Muscle of arm (tissue), 14 donors: ENCODE data around the gene INPP5A. TPM values are rescaled to one million over a fixed set of nuclear protein-coding genes. Genes with fewer than 3 reads are reported as not detected.
"Not testable (repeated sequence)": the region's sequence is repeated elsewhere in the genome, so short reads cannot be mapped to it uniquely, and the experiment has no call there.

ENCODE experiments used
- DNase-seq: peaks from one replicate; pipeline ENCODE4 v3.0.0-alpha.2; 2013
- long read RNA-seq, 11 donors: transcript quantifications; one replicate each; lab custom pipeline, GENCODE V29; 2026
- polyA plus RNA-seq, 12 donors: library from polyadenylated mRNA; unstranded; fragments of 120-200 nt; gene quantifications; one replicate each; pipeline ENCODE4 v1.2.1, GENCODE V29; 2013; ENCODE audit not compliant: insufficient read length in 12 of 12

INPP5A gene, protein sequence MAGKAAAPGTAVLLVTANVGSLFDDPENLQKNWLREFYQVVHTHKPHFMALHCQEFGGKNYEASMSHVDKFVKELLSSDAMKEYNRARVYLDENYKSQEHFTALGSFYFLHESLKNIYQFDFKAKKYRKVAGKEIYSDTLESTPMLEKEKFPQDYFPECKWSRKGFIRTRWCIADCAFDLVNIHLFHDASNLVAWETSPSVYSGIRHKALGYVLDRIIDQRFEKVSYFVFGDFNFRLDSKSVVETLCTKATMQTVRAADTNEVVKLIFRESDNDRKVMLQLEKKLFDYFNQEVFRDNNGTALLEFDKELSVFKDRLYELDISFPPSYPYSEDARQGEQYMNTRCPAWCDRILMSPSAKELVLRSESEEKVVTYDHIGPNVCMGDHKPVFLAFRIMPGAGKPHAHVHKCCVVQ
- 10 to 100 TPM in 11 of 12 donors, not detected in 1; 22.2 to 59.4 (median 43.8) TPM for polyA plus RNA-seq
- long read RNA-seq, donor 1, partial matches to known transcripts: 70 of 73 reads
- long read RNA-seq, donor 1, other reads (novel, unspliced or antisense): 0 of 73 reads
- long read RNA-seq, donor 2, transcript INPP5A-203 (16 exons, 2,967 nt): major isoform, 13 of 18 reads
- long read RNA-seq, donor 2, partial matches to known transcripts: 5 of 18 reads
- long read RNA-seq, donor 2, other reads (novel, unspliced or antisense): 0 of 18 reads
- long read RNA-seq, donor 3, transcript INPP5A-203 (16 exons, 2,967 nt): major isoform, 6 of 41 reads
- long read RNA-seq, donor 3, partial matches to known transcripts: 35 of 41 reads
- long read RNA-seq, donor 3, other reads (novel, unspliced or antisense): 0 of 41 reads
- long read RNA-seq, donor 4, partial matches to known transcripts: 11 of 15 reads
- long read RNA-seq, donor 4, other reads (novel, unspliced or antisense): 0 of 15 reads
- long read RNA-seq, donor 5: 0 reads
- long read RNA-seq, donor 6, transcript INPP5A-203 (16 exons, 2,967 nt): major isoform, 5 of 22 reads
- long read RNA-seq, donor 6, partial matches to known transcripts: 17 of 22 reads
- long read RNA-seq, donor 6, other reads (novel, unspliced or antisense): 0 of 22 reads
- long read RNA-seq, donor 7, partial matches to known transcripts: 0 of 3 reads
- long read RNA-seq, donor 7, other reads (novel, unspliced or antisense): 0 of 3 reads
- long read RNA-seq, donor 8, transcript INPP5A-203 (16 exons, 2,967 nt): major isoform, 8 of 8 reads
- long read RNA-seq, donor 8, partial matches to known transcripts: 0 of 8 reads
- long read RNA-seq, donor 8, other reads (novel, unspliced or antisense): 0 of 8 reads
- long read RNA-seq, donor 9: 0 reads
- long read RNA-seq, donor 10, transcript INPP5A-203 (16 exons, 2,967 nt): major isoform, 18 of 18 reads
- long read RNA-seq, donor 10, partial matches to known transcripts: 0 of 18 reads
- long read RNA-seq, donor 10, other reads (novel, unspliced or antisense): 0 of 18 reads
- long read RNA-seq, donor 11, transcript INPP5A-203 (16 exons, 2,967 nt): major isoform, 6 of 30 reads
- long read RNA-seq, donor 11, partial matches to known transcripts: 23 of 30 reads
- long read RNA-seq, donor 11, other reads (novel, unspliced or antisense): 0 of 30 reads

DNA sequence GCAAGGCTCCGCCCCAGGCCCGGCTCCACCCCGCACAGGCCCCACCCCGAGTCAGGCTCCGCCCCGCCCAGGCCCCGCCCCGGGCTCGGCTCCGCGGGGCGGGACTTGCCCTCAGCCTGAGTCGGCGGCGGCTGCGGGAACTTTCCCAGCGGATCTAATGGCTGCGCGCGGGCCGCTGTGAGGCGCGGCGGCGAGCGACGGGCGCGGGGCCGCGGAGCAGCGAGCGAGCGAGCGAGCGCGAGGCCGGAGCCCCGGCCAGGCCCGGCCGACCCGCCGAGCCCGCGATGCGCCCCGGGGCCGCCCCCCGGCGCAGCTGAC, at the start of gene INPP5A:
Gene INPP5A (plus strand): TSS at position 104 of the 318 bp plus-strand sequence. CDS start 310 bp downstream, outside the sequence.
- no peak for DNase-seq

GRCh38 chr10:132488231-132488821, 49.3 kb upstream of the INPP5A start:
- DNase-seq: no peak

- no peak for DNase-seq
Observed at GRCh38 chr10:132489053-132489703, 48.4 kb upstream of the INPP5A start.

DNA sequence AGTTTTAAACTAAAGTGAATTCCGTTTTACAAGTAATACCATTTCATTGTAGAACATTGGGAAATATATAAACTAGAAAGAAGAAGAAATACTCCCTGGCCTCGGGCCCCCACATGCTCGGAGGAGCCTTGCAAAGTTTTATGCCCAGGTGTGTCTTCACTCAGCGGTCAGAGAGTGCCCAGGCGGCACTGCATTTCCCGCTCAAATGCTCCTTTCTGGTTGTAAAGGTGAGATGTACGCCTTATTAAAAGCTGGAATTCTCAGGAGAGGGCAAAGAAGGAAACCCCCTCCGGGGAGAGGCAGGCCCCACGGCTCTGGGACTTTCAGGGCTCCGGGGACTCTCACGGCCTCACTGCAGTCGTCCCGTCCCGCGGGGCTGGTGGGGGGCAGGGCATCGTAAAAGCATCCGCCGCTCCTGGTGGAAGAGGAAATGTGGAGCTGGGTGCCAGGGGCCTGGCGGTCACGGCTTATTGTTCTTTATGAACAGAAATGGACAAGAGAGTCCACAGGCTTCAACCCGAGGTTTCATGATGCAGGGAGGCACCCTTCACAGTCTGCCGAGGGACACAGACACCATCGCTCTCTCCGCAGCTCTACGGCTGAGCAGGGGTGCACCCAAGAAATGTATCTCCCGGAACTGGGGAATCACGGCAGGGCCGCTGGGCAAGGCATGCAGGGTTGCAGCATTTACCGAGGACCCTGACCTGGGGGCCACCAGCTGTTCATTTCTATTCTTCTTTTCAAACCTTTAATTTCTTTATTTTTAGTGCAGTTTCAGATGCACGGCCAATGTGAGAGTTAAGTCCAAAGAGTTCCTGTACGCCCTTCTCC, 47.7 kb upstream of the INPP5A start:
- no peak for DNase-seq

- not testable (repeated sequence) for DNase-seq
Observed at GRCh38 chr10:132491534-132491933, 46.1 kb upstream of the INPP5A start.

DNA sequence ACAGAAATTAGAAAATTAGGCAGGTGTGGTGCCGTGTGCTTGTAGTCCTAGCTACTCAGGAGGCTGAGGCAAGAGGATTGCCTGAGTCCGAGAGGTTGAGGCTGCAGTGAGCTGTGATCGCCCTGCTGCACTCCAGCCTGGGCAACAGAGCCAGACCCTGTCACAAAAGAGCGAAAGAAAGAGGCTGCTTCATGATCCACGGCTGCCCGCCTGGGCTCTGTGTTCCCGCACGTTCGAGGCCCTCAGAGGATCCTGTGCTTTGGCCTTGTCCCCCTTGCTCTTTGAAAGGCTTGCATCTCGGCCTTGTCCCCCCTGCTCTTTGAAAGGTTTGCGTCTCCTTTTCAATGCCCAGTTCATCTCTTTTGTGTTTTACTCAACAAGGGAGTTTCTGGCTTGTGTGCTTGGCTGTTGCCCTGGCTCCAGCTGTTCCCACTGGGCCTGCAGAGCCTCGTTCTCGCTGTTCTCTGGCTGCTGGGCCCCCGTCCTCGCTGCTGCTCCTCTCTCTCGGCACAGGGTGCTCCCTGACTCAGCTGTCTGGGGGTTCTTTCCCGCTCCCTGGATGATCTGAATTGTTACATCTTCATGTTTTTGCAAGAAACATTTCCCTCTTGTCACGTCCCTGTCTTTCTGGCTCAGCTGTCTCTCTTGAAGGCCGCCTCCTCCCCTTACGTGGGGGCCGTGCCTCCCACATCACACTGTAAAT, 45.1 kb upstream of the INPP5A start:
- DNase-seq: no peak

GRCh38 chr10:132493246-132493755, 44.3 kb upstream of the INPP5A start:
- DNase-seq: no peak

- DNase-seq: no peak
Observed at GRCh38 chr10:132493756-132494290, 43.8 kb upstream of the INPP5A start.

DNA sequence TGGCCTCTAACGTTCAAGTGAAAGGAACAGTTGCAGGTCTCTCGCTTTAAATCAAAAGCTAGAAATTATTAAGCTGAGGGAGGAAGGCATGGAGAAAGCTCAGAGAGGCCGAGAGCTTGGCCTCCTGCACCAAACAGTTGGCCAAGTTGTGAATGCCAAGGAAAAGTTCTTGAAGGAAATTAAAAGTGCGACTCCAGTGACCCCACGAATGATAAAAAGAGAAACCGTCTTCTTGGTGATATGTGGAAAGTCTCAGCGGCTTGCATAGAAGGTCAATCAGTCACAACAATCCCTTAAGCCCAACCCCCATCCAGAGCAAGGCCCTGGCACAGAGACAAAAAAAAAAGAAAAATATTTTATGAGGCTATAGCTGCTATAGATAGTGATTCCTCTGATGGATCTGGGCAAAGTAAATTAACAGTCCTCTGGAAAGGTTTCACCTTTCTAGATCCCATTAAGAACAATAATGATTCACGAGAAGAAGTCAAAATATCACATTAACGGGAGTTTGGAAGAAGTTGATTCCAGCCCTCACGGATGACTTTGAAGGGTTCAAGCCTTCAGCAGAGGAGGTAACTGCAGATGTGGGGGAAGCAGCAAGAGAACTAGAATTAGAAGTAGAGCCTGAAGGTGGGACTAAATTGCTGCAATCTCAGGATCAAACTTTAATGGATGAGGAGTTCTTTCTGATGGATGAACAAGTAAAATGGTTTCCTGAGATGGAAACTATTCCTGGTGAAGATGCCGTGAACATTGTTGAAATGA, 42.5 kb upstream of the INPP5A start:
- no peak for DNase-seq

GRCh38 chr10:132496360-132497062, 41.1 kb upstream of the INPP5A start:
- DNase-seq: no peak

DNA sequence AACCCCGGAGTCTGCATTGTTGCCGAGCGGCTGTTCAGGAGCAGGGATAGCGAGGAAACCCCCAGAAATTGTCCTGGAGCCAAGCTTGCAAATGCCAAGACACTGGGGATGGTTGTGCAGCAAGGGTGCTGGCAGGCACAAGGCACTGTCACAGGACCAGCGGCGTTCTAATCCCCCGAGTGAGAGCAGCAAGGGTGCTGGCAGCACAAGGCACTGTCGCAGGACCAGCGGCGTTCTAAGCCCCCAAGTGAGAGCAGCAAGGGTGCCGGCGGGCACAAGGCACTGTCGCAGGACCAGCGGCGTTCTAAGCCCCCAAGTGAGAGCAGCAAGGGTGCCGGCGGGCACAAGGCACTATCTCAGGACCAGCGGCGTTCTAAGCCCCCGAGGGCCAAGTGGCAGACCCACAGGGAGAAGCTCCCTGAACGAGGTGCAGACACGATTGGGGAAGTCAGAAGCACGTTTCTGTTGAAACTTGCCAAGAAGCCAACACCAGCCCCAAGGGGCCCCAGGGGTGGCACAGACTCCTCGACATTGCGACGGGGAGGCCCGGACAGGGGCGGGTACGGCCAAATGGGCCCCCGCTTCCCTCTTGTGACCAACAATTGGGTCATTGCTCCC, 40.4 kb upstream of the INPP5A start:
- no peak for DNase-seq

DNA sequence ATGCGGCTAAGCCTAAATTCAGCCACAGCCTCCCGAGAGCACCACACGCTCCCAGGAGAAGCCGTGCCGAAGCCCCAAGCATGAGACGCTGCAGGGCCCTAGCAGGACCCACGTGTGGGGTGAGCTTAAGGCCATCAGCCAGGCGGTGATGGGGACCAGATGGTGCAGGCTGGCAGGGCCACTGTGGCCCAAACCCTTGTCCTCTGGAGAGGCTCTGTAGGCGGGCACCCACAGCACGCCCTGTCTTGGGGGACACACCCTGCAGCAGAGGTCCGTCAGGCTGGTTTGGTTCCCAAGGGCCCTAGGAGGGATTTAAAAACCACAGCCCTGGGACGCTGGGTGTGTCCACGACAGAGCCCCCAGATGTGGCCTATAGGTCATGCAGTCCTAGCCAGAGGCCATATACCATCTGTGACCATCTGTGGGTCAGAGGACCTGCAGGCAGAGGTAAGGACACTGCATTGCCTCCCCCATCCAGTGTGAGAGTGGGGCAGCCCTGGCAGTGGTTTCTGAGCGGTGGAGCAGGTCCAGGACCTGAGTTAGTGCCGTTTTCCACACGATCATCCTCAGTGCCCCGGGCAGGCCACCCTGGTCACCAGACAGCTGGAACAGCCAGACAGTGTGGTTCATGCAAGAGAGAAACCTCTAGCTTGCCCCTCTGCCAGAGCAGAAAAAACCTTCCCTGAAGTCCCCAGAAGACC, 39.6 kb upstream of the INPP5A start:
- no peak for DNase-seq

- no peak for DNase-seq
Observed at GRCh38 chr10:132498562-132499366, 38.8 kb upstream of the INPP5A start.

- no peak for DNase-seq
Observed at GRCh38 chr10:132499367-132499685, 38.3 kb upstream of the INPP5A start.
